C1 segment of cervical spinal cord (tissue), 14 donors: ENCODE data around the gene BACE2.

ENCODE experiments used
- DNase-seq, 14 donors: peaks; one replicate each; lab custom pipeline; 2025; lab: John Stamatoyannopoulos, UW

BACE2 gene

GRCh38 chr21:41167348-41168342 lies at the start of gene BACE2:
BACE2 (plus strand) TSS chr21:41168160; CDS start chr21:41168264, 104 bp downstream.
- DNase-seq, result peak in 11 of 14 donors; percentile 35 to 88 (median 62)

DNA sequence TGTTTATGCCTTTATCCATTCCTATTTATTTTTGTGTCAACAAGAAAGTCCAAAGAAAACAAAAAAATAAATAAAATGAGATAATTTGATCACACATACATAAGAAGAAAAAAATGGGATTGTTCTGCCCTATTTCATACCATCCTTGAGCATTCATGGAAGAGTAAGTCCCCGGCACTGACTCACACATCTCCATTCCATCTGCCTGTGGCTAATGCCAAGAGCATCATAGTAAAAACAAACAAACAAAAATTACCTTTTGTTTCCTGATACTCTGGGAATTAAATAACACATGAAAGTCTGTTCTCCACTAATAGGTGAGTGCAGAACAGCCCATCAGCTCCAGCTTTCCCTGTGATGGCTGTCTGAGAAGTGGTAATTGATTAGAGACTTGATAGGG lies 48.1 kb upstream of the BACE2 start:
- no peak for DNase-seq

DNA sequence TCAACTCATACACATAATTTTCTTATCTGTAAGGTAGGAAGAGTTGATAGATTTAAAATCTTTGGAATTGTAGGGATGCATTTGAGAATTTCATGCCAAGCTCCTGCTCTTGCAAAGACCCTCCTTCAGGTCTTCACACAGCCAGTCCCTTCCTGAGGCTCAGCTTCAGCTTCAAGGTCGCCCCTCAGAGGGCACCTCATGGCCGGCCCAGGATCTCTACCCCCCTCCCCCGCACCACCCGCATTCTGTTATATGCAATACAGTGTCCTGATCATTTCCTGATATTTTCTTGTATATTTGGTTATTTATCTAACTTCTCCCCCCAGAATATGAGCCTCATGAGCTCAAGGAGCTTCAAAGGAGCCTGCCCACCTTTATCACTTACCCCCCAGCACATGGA lies 47.0 kb upstream of the BACE2 start:
- no peak for DNase-seq

GRCh38 chr21:41121785-41122415 lies 46.1 kb upstream of the BACE2 start:
- peak in 10 of 14 donors; percentile 29 to 81 (median 59) for DNase-seq

DNA sequence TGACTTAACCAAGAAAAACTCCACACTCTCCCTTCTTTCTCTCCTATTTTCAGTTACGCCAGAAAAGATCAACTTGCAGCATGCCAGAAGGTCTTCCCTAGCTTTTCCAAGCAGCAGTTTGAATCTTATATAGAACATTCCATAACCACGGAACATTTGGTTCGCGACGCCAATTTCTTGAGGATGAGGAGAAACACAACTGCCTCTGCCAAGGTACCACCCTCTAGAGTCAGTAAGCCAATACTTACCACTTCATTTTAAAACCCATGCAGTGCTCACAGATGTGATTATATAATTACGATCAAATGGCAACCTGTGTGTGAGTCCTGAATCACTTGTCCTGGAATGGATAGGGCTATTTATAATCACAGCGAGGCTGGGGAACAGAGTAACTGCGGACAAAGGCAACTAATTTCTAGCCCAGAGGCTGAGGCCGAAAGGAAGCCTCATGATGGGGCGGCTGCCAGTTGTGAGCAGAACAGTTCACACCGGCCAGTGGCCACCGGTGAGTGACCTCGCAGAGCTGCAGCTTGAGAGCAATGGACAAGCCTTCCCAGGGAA lies 43.2 kb upstream of the BACE2 start:
- DNase-seq, result no peak

DNA sequence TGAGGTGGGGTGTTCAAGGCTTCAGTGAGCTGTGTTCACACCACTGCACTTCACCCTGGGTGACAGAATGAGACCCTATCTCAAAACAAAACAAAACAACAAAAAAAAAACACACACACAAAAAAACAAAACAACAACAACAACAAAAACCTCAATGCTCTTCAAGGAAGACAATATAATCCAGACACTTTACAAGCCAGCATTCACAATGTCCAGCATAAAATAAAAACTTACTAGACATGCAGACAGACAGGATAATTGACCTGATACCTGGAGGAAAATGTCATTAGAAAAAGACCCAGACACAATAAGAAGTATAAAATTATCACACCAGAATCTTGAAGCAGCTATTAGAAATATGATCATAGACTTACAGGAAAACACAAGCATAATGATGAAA lies 39.0 kb upstream of the BACE2 start:
- DNase-seq, result no peak

DNA sequence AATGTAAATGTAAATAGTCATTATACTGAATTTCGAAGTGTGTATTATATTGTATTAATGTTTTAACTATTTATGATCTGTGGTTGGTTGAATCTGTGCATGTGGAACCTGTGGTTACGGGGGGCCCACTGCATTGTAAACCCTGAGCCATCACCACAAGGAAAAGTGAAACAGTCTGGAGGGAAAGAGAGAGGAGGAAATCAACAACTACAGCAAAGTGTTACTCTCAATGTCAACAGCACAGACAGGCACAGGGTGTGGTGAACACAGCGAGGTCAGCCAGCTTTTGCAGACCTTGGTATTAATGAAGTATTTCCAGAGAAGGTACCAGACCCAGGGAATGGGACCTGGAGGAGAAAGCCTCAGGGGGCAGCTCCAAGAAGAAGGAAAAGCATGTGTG lies 37.1 kb upstream of the BACE2 start:
- no peak for DNase-seq

- DNase-seq, result peak in 1 of 14 donors; percentile 10
Measured at GRCh38 chr21:41133874-41134522, 34.0 kb upstream of the BACE2 start.

DNA sequence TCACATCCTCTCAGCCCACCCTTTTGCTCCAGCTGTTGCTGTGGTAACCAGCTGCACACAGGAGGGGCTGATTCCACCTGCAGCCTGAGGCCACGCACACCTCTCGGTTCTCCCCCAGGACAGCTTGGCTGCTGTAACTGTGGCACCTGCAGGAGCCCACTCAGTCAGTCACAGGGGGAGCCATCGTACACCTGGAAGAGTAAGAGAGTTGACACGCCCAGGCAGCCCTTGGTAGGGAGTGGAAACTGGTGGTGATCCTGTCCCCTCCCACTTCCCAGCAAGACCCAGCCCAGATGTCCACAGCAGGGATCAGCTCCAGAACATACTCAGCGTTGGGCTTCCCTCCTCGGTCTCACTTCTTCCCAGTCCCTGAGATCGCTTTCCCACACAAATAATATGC lies 32.2 kb upstream of the BACE2 start:
- no peak for DNase-seq

DNA sequence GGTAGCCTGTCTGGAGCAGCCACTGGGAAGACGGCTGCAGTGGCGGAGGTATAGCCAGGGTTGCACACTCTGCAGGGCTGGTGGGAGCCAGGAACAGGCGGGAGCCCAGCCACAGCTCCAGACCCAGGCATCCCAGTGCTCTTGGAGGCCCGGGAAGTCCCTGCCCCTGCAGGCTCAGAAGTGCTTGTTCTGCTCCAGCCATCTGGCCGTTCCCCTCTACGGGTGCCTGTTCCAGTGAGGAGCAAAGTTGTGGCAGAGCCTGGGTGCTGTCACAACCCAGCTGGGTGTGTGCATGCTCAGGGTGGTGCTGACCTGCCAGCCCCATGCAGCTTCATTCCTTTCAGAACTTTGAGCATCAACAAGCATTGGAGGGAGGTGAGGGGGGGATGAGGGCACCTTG lies 31.7 kb upstream of the BACE2 start:
- no peak for DNase-seq

- no peak for DNase-seq
Measured at GRCh38 chr21:41137401-41137800, 30.6 kb upstream of the BACE2 start.

- DNase-seq, result no peak
Measured at GRCh38 chr21:41137889-41138288, 30.1 kb upstream of the BACE2 start.

DNA sequence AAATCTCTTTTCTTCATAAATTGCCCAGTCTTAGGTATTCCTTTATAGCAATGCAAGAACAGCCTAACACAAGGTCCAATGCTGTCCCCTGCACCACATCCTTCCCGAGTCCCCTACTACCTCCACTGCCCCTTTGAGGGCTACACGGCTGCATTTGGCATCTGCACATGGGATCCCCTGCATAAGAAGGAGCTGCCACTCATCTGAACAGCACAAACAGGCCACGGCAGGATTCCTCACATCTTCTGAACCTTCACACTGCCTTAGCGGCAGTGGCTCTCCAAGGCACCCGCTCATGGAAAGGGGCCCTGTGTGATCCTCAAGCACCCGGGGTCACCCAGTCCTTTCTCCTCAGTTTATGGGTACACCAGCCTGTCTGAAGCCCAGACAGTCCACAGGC lies 29.2 kb upstream of the BACE2 start:
- no peak for DNase-seq

- DNase-seq, result no peak
Measured at GRCh38 chr21:41139275-41139674, 28.7 kb upstream of the BACE2 start.

DNA sequence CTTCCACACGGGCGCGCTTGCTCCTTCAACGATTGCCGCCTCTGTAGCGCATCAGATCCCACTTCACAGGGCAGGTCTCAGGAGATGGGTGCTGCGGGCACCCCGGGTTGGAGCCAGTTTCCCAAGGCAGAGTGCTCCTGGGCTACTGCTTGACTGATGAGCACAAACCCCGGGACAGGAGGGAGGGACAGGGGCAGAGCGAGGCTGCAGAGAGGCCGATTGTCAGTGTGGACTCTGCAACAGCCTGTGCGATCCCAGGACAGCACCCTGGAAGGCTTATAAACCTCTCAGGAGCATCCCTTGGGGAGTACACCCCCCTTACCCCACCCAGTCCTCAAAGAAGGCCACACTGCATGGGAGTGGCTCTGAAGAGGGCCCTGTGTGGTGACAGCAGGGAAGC lies 28.0 kb upstream of the BACE2 start:
- no peak for DNase-seq

GRCh38 chr21:41141031-41141457 lies 26.9 kb upstream of the BACE2 start:
- DNase-seq, result no peak

- DNase-seq, result peak in 6 of 14 donors; percentile 6 to 55 (median 27)
Measured at GRCh38 chr21:41142051-41142795, 25.7 kb upstream of the BACE2 start.

GRCh38 chr21:41143596-41144325 lies 24.2 kb upstream of the BACE2 start:
- DNase-seq, result no peak

GRCh38 chr21:41147096-41147978 lies 20.6 kb upstream of the BACE2 start:
- peak in 2 of 14 donors; percentile 25 to 45 for DNase-seq
